ENCODE data around the gene BSG. TPM values are rescaled to one million over a fixed set of nuclear protein-coding genes. Genes with fewer than 3 reads are reported as not detected.

BSG gene
- total RNA-seq, 1 experiment from 2014 or later, result 823 TPM

DNA sequence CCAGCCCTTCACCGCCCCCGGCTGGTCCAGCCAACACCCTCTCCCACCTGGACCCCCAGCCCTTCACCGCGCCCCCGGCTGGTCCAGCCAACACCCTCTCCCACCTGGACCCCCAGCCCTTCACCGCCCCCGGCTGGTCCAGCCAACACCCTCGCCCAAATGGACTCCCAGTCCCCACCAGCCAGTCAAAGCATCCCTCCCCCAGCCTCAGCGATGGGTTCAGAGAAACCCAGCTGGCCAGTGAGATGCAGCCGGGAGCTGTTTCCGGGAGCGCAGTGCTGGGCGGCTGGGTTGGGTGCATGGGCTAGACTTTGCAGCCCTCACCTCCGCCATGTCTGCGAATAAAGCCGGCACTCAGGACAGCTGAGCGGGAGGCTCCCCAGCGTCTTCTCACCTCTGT is 47.4 kb upstream of the BSG start:
- no peaks in the 10 kb centered on the region for H3K9me3 ChIP-seq (ENCODE audit: insufficient read depth, low read depth)
- intact Hi-C loops (cut with micrococcal nuclease; ENCODE audit: unreplicated experiment), result no loop called here
- no peak overlapping the region for H3K4me3 ChIP-seq
- no peaks in the 10 kb centered on the region for H3K36me3 ChIP-seq (ENCODE audit: low read depth)
- no peak for DNase-seq
- H3K4me2 ChIP-seq, result no peak overlapping the region
- no peak overlapping the region for H3K27ac ChIP-seq
- TF ChIP-seq EZH2 (IDR thresholded peaks at IDR 0.05; ENCODE audit: low read depth), result no peak
- TF ChIP-seq, protein P1, sequence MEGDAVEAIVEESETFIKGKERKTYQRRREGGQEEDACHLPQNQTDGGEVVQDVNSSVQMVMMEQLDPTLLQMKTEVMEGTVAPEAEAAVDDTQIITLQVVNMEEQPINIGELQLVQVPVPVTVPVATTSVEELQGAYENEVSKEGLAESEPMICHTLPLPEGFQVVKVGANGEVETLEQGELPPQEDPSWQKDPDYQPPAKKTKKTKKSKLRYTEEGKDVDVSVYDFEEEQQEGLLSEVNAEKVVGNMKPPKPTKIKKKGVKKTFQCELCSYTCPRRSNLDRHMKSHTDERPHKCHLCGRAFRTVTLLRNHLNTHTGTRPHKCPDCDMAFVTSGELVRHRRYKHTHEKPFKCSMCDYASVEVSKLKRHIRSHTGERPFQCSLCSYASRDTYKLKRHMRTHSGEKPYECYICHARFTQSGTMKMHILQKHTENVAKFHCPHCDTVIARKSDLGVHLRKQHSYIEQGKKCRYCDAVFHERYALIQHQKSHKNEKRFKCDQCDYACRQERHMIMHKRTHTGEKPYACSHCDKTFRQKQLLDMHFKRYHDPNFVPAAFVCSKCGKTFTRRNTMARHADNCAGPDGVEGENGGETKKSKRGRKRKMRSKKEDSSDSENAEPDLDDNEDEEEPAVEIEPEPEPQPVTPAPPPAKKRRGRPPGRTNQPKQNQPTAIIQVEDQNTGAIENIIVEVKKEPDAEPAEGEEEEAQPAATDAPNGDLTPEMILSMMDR (conservative IDR thresholded peaks at IDR 0.05), result no peak
- H2AFZ ChIP-seq, result no peak overlapping the region
- no peaks in the 10 kb centered on the region for H3K9me2 ChIP-seq (ENCODE audit: insufficient read depth)
- H3K79me2 ChIP-seq (ENCODE audit: low read depth), result no peaks in the 10 kb centered on the region
- peaks cover 9% of the 10 kb centered on the region for H3K4me1 ChIP-seq (replicated peaks; ENCODE audit: insufficient read depth)
- BruUV-seq (replicated peaks), result no TSS peak
- no peaks in the 10 kb centered on the region for H3K27me3 ChIP-seq (ENCODE audit: insufficient read depth, low read depth)
- POLR2A ChIA-PET (ENCODE audit: unreplicated experiment), result no interaction called here
- H4K20me1 ChIP-seq (ENCODE audit: insufficient read depth), result no peaks in the 10 kb centered on the region
- H3F3A ChIP-seq (ENCODE audit: insufficient read depth, low read depth), result peaks cover 17% of the 10 kb centered on the region; the same call in 1 of the 2 replicates
- CTCF ChIA-PET, result no interaction called here

DNA sequence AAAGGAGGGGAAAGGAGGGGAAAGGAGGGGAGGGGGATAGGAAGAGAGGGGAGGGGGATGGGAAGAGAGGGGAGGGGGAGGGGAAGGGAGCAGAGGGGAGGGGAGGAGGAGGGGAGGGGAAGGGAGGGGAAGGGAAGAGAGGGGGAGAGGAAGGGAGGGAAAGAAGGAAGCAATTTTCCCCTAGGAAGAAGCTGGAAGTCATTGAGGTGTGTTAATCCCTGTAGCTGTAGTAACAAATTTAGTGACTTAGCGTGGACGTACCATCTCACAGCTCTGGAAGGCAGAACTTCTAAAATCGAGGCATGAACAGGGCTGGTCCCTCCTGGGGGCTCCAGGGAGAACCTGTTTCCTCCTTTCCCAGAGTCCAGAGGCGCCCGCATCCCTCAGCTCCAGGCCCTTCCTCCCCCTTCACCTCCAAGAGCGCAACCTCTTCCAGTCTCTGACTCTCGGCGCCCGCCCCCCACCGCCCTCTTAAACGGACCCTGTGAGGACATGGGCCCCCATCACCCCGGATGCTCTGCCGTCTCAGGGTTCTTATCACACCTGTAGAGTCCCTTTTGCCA is 46.5 kb upstream of the BSG start:
- Histone ChIP-seq H2AFZ (no peak overlapping the region), H3K9me3 (ENCODE audit: insufficient read depth, low read depth) (no peaks in the 10 kb centered on the region), H4K20me1 (ENCODE audit: insufficient read depth) (no peaks in the 10 kb centered on the region), H3K36me3 (ENCODE audit: low read depth) (no peaks in the 10 kb centered on the region), H3K4me3 (no peak overlapping the region), H3K4me2 (no peak overlapping the region), H3K4me1 (replicated peaks; ENCODE audit: insufficient read depth) (peaks cover 16% of the 10 kb centered on the region), H3K27me3 (ENCODE audit: insufficient read depth, low read depth) (no peaks in the 10 kb centered on the region), H3K27ac (no peak overlapping the region), H3K79me2 (ENCODE audit: low read depth) (no peaks in the 10 kb centered on the region), H3F3A (ENCODE audit: insufficient read depth, low read depth) (peaks cover 20% of the 10 kb centered on the region; the same call in 1 of the 2 replicates), H3K9me2 (ENCODE audit: insufficient read depth) (no peaks in the 10 kb centered on the region)
- intact Hi-C loops (cut with micrococcal nuclease; ENCODE audit: unreplicated experiment), result no loop called here
- TF ChIP-seq EZH2 (IDR thresholded peaks at IDR 0.05; ENCODE audit: low read depth), result no peak
- TF ChIP-seq, protein P1 (conservative IDR thresholded peaks at IDR 0.05), result no peak
- BruUV-seq (replicated peaks), result no TSS peak
- ChIA-PET CTCF (no interaction called here), POLR2A (ENCODE audit: unreplicated experiment) (interaction anchor here (0.9 kb wide), 1 partner anchor 50 kb away, joined by 4 read pairs; no protein-coding TSS in a partner anchor)
- no peak for DNase-seq

DNA sequence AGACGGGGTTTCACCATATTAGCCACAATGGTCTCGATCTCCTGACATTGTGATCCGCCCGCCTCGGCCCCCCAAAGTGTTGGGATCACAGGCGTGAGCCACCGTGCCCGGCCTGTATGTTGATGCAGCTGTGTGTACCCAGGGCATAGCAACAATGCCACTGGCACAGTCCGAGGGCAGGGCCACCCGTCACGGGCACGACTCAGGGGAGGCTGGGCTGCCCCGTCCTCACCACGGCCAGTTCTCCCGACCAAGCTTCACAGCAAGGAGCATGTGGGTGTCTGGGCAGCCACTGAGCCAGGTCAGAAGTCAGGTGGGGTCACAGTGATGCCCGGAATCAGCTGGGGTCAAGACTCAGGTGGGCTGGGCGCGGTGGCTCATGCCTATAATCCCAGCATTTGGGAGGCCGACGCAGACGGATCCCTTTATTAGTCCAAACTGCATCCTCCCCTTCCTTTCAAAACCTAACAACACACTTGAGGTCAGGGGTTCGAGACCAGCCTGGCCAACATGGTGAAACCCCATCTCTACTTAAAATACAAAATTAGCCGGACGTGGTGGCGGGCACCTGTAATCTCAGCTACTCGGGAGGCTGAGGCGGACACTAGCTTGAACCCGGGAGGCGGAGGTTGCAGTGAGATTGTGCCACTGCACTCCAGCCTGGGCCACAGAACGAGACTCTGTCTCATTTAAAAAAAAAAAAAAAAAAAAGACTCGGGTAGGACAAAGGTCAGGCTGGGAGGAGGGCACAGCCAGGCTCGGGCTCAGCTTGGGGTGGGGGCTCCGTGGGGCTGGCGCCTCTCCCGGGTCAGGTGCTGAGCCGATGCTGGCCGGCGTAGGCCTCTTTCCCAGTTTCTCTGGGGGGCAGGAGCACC is 42.0 kb upstream of the BSG start:
- Histone ChIP-seq H3F3A (ENCODE audit: insufficient read depth, low read depth) (peaks cover 33% of the 10 kb centered on the region; the same call in 1 of the 2 replicates), H2AFZ (peak overlapping the region; percentile 79), H3K36me3 (ENCODE audit: low read depth) (no peaks in the 10 kb centered on the region), H3K4me1 (replicated peaks; ENCODE audit: insufficient read depth) (peaks cover 40% of the 10 kb centered on the region), H3K4me3 (peak overlapping the region; percentile 86), H3K79me2 (ENCODE audit: low read depth) (peaks cover 26% of the 10 kb centered on the region), H4K20me1 (ENCODE audit: insufficient read depth) (peaks cover 14% of the 10 kb centered on the region), H3K27me3 (ENCODE audit: insufficient read depth, low read depth) (no peaks in the 10 kb centered on the region), H3K9me3 (ENCODE audit: insufficient read depth, low read depth) (no peaks in the 10 kb centered on the region), H3K4me2 (peak overlapping the region; percentile 77), H3K27ac (peak overlapping the region; percentile 38), H3K9me2 (ENCODE audit: insufficient read depth) (no peaks in the 10 kb centered on the region)
- TSS peak; percentile 77 for BruUV-seq (replicated peaks)
- intact Hi-C loops (cut with micrococcal nuclease; ENCODE audit: unreplicated experiment), result loop anchor here (1.0 kb wide), 1 partner anchor 23 kb away; the partner anchor contains the start of gene TPGS1
- ChIA-PET POLR2A (ENCODE audit: unreplicated experiment) (interaction anchor here (0.6 kb wide), 1 partner anchor 133 kb away, joined by 6 read pairs; no protein-coding TSS in a partner anchor), CTCF (interaction anchor here (0.6 to 1.5 kb wide), 5 partner anchors 20 to 796 kb away, joined by 3 to 6 read pairs (median 3); no protein-coding TSS in a partner anchor)
- TF ChIP-seq, protein P1 (conservative IDR thresholded peaks at IDR 0.05), result no peak
- no peak for TF ChIP-seq EZH2 (IDR thresholded peaks at IDR 0.05; ENCODE audit: low read depth)
- DNase-seq, result no peak
